Testis (tissue), 3 donors: ENCODE measurements around the gene SPON1. TPM values are rescaled to one million over a fixed set of nuclear protein-coding genes. Genes with fewer than 3 reads are reported as not detected.

Experiments used
- DNase-seq: peaks from one replicate; pipeline ENCODE4 v3.0.0-alpha.2; 2019
- H3K27ac ChIP-seq, 2 donors: fragments of 200-600 bp; sonication (generic); one replicate each; pipeline ENCODE4 v1.5.1; 2019
- H3K27me3 ChIP-seq: fragments of 200-600 bp; sonication (generic); one replicate; pipeline ENCODE4 v1.5.1; 2019
- H3K36me3 ChIP-seq: fragments of 200-600 bp; sonication (generic); one replicate; pipeline ENCODE4 v1.5.1; 2017; ENCODE audit warnings: low read depth; ENCODE audit errors: missing control alignments
- H3K4me1 ChIP-seq: fragments of 200-600 bp; sonication (generic); one replicate; pipeline ENCODE4 v1.5.1; 2019
- H3K4me3 ChIP-seq, 2 donors: fragments of 200-600 bp; sonication (generic); one replicate each; pipeline ENCODE4 v1.5.1; 2017 to 2019
- H3K9me3 ChIP-seq: fragments of 200-600 bp; sonication (generic); one replicate; pipeline ENCODE4 v1.5.1; 2017
- CTCF ChIP-seq, 3 experiments: fragments of 450-650 bp in 2 of 3; fragments of 200-600 bp in 1 of 3; sonication (generic) in 1 of 3; IDR thresholded peaks; one replicate each; pipeline ENCODE4 v1.5.1; 2016 to 2019; ENCODE audit warnings: antibody characterized with exemption in 3 of 3, mild to moderate bottlenecking in 2 of 3, moderate library complexity in 1 of 3
- POLR2A ChIP-seq: fragments of 450-650 bp; IDR thresholded peaks from one replicate; pipeline ENCODE4 v1.6.1; 2017; ENCODE audit warnings: antibody characterized with exemption, mild to moderate bottlenecking, moderate library complexity
- WGBS, 2 donors: methylation state at CpG; one replicate each; pipeline ENCODE4 v1.1.5; 2018; 5-methylcytosine and 5-hydroxymethylcytosine counted together
- intact Hi-C: fragments of 100-400 bp; cut with DNase I; formaldehyde crosslinking; loops from one replicate; pipeline ENCODE4 v1.15.1; 2023; ENCODE audit warnings: low total_unique reads
- polyA plus RNA-seq: library from polyadenylated mRNA; stranded (reverse); fragments of 350-450 nt; fragmentation: Illumina TruSeq; extraction: RNeasy Lipid Tissue Mini Kit (QIAGEN cat#74804); gene quantifications from one replicate; pipeline ENCODE4 v1.2.3, GENCODE V29; 2014; ENCODE audit warnings: low read depth, low replicate concordance; ENCODE audit not compliant: insufficient read depth
- total RNA-seq, 2 donors: library from RNA; depleted of rRNA; stranded (reverse); fragments of >200 nt; gene quantifications; one replicate each; pipeline ENCODE4 v1.2.3, GENCODE V29; 2016

SPON1 gene
- total and polyA plus RNA-seq, 3 donors from 2014 or later = 6.9 to 11.9 (median 7.6) TPM

GRCh38 chr11:13958641-13959400, 3.7 kb upstream of the SPON1 start:
- DNase-seq = no peak
- intact Hi-C loops = loop anchor here (10.0 kb wide), 1 partner anchor 286 kb away; no protein-coding TSS in a partner anchor
- no peaks in the 10 kb centered on the region for H3K27me3 ChIP-seq
- H3K4me1 ChIP-seq = no peaks in the 10 kb centered on the region
- 88 to 91% methylated on average over 7 of the region's 7 CpGs for whole genome bisulfite sequencing, 2 donors
- no peaks in the 10 kb centered on the region for H3K9me3 ChIP-seq
- no peak overlapping the region for H3K27ac ChIP-seq
- no peaks in the 10 kb centered on the region for H3K36me3 ChIP-seq
- TF ChIP-seq POLR2A = no peak
- no peak for TF ChIP-seq CTCF (IDR thresholded peaks at IDR 0.05)
- H3K4me3 ChIP-seq = no peak overlapping the region

GRCh38 chr11:13962198-13962561, 343 bp upstream of the SPON1 start:
- H3K9me3 ChIP-seq = no peaks in the 10 kb centered on the region
- no peak for DNase-seq
- peak overlapping the region; percentile 45 to 51 for H3K4me3 ChIP-seq
- TF ChIP-seq POLR2A = no peak
- no peak for TF ChIP-seq CTCF (IDR thresholded peaks at IDR 0.05)
- H3K36me3 ChIP-seq = no peaks in the 10 kb centered on the region
- WGBS, 2 donors = 36 to 40% methylated on average over 15 to 16 of the region's 16 CpGs
- peak overlapping the region in 1 of 2 donors; percentile 55 for H3K27ac ChIP-seq
- H3K27me3 ChIP-seq = no peaks in the 10 kb centered on the region
- intact Hi-C loops = loop anchor here (10.0 kb wide), 1 partner anchor 183 kb away; no protein-coding TSS in a partner anchor
- H3K4me1 ChIP-seq = peaks cover 5% of the 10 kb centered on the region

GRCh38 chr11:13963169-13963948, 836 bp downstream of the SPON1 start:
- peak; percentile 33 for DNase-seq
- H3K9me3 ChIP-seq = no peaks in the 10 kb centered on the region
- peaks cover 5% of the 10 kb centered on the region for H3K4me1 ChIP-seq
- WGBS, 2 donors = 1 to 10% methylated on average over 6 to 34 of the region's 60 CpGs
- TF ChIP-seq CTCF (IDR thresholded peaks at IDR 0.05) (no peak), POLR2A (no peak)
- H3K4me3 ChIP-seq = peak overlapping the region; percentile 45 to 51
- H3K36me3 ChIP-seq = no peaks in the 10 kb centered on the region
- intact Hi-C loops = loop anchor here (10.0 kb wide), 1 partner anchor 181 kb away; no protein-coding TSS in a partner anchor
- H3K27me3 ChIP-seq = no peaks in the 10 kb centered on the region
- peak overlapping the region in 1 of 2 donors; percentile 55 for H3K27ac ChIP-seq

GRCh38 chr11:13963949-13964770, 1.6 kb downstream of the SPON1 start:
- DNase-seq = no peak
- H3K4me3 ChIP-seq = peak overlapping the region in 1 of 2 donors; percentile 45

More at GRCh38 chr11:13963949-13964770, 1.6 kb downstream of the SPON1 start:
- H3K9me3 ChIP-seq = no peaks in the 10 kb centered on the region
- TF ChIP-seq CTCF (IDR thresholded peaks at IDR 0.05) = no peak
- no peak for TF ChIP-seq POLR2A
- H3K27ac ChIP-seq = no peak overlapping the region
- intact Hi-C loops = loop anchor here (10.0 kb wide), 1 partner anchor 181 kb away; no protein-coding TSS in a partner anchor
- no peaks in the 10 kb centered on the region for H3K27me3 ChIP-seq
- H3K36me3 ChIP-seq = no peaks in the 10 kb centered on the region
- 12 to 44% methylated on average over 22 to 59 of the region's 62 CpGs for WGBS, 2 donors
- H3K4me1 ChIP-seq = peaks cover 5% of the 10 kb centered on the region
